ENCODE measurements around the gene SBF2. TPM values are rescaled to one million over a fixed set of nuclear protein-coding genes. Genes with fewer than 3 reads are reported as not detected.
"Not testable (repeated sequence)": the region's sequence is repeated elsewhere in the genome, so short reads cannot be mapped to it uniquely, and the experiment has no call there.

Gene SBF2
- total and polyA plus RNA-seq, 5 donors: 10.8 to 32.2 (median 22.3) TPM

DNA sequence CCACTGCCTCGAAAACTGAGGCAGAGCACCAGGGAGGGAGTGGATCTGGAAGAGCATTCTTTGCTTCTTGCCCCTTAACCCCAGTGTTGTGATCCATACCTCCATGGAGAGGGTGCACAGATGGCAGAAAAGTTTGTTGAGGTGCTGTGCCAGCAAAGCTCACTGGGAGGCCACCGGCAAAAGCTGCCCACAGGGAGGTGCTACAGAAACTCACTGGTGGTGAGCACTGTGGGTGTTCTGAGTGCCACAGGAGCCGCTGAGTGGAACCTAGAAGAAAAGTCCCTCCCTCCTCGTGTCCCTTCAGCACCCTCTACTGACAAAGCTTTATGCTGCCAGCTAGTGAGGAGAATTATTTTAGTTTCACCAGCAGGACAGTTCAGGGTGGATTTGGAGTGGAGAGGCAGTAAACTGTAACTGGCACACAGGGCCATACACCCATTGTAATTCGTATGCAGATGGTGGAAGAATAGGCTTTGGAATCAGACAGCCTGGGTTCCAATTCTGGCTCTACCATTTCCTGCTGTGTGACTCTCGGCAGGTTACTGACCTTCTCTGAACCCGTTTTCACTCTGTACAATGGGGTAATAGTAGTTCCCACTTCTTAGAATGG, 545.6 kb downstream of the SBF2 start:
- no peak overlapping the region for H3K27ac ChIP-seq (ENCODE audit: low read length)
- ATAC-seq: peak; percentile 87 to 91
- intact Hi-C loops (cut with DNase I): loop anchor here in 2 of 4 donors (5.0 kb wide), 1 partner anchor 136 kb away; no protein-coding TSS in a partner anchor
- WGBS: 46% methylated on average over 7 of the region's 7 CpGs
- H3K9me3 ChIP-seq (ENCODE audit: control insufficient read depth, low read length): no peaks in the 10 kb centered on the region
- peak; percentile 52 to 72 (median 70) for DNase-seq
- H3K4me1 ChIP-seq (ENCODE audit: control insufficient read depth, insufficient read depth, low read length): peaks cover 2% of the 10 kb centered on the region
- H3K4me3 ChIP-seq (ENCODE audit: low read length): no peak overlapping the region
- no peaks in the 10 kb centered on the region for H3K27me3 ChIP-seq (ENCODE audit: control insufficient read depth, insufficient read depth)

DNA sequence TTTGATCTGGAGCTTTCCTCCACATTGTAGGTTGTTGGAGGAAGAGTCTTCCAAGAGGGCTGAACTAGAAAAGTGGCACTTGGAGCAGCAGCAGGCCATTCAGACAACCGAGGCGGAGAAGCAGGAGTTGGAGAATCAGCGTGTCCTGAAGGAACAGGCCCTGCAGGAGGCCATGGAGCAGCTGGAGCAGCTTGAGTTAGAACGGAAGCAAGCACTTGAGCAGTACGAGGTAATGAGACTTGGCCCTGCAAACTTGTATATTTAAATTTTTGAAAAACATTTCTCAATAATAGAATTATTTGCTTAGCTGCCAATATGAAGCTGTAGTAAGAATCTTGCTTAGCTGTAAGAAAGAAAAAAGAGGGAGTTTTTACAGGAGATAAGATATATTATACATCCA, 546.2 kb downstream of the SBF2 start:
- ATAC-seq: no peak
- Histone ChIP-seq H3K9me3 (ENCODE audit: control insufficient read depth, low read length) (no peaks in the 10 kb centered on the region), H3K4me3 (ENCODE audit: low read length) (no peak overlapping the region), H3K27me3 (ENCODE audit: control insufficient read depth, insufficient read depth) (no peaks in the 10 kb centered on the region), H3K27ac (ENCODE audit: low read length) (no peak overlapping the region), H3K4me1 (ENCODE audit: control insufficient read depth, insufficient read depth, low read length) (peaks cover 2% of the 10 kb centered on the region)
- no peak for DNase-seq
- intact Hi-C loops (cut with DNase I): loop anchor here in 2 of 4 donors (5.0 kb wide), 1 partner anchor 136 kb away; no protein-coding TSS in a partner anchor
- 75% methylated on average over 5 of the region's 5 CpGs for WGBS

- intact Hi-C loops (cut with DNase I): loop anchor here in 2 of 4 donors (5.0 kb wide), 1 partner anchor 135 kb away; no protein-coding TSS in a partner anchor
- no peaks in the 10 kb centered on the region for H3K27me3 ChIP-seq (ENCODE audit: control insufficient read depth, insufficient read depth)
- H3K4me1 ChIP-seq (ENCODE audit: control insufficient read depth, insufficient read depth, low read length): peaks cover 2% of the 10 kb centered on the region
- no peak for ATAC-seq
- no peak for DNase-seq
- no peak overlapping the region for H3K4me3 ChIP-seq (ENCODE audit: low read length)
- H3K27ac ChIP-seq (ENCODE audit: low read length): no peak overlapping the region
- H3K9me3 ChIP-seq (ENCODE audit: control insufficient read depth, low read length): no peaks in the 10 kb centered on the region
- WGBS: 73% methylated on average over 1 of the region's 1 CpG
These were observed 546.8 kb downstream of the SBF2 start for GRCh38 chr11:9747229-9747628.

GRCh38 chr11:9745411-9746211, 548.4 kb downstream of the SBF2 start:
- Histone ChIP-seq H3K27me3 (ENCODE audit: control insufficient read depth, insufficient read depth) (no peaks in the 10 kb centered on the region), H3K27ac (ENCODE audit: low read length) (no peak overlapping the region), H3K9me3 (ENCODE audit: control insufficient read depth, low read length) (no peaks in the 10 kb centered on the region), H3K4me3 (ENCODE audit: low read length) (no peak overlapping the region), H3K4me1 (ENCODE audit: control insufficient read depth, insufficient read depth, low read length) (peaks cover 2% of the 10 kb centered on the region)
- DNase-seq: no peak
- ATAC-seq: no peak
- intact Hi-C loops (cut with DNase I): loop anchor here in 2 of 4 donors (5.0 kb wide), 1 partner anchor 133 kb away; no protein-coding TSS in a partner anchor
- 77% methylated on average over 7 of the region's 7 CpGs for WGBS

- H3K4me1 ChIP-seq (ENCODE audit: control insufficient read depth, insufficient read depth, low read length); ATAC-seq; intact Hi-C loops (cut with DNase I); H3K4me3 ChIP-seq (ENCODE audit: low read length); H3K27ac ChIP-seq (ENCODE audit: low read length); H3K27me3 ChIP-seq (ENCODE audit: control insufficient read depth, insufficient read depth); H3K9me3 ChIP-seq (ENCODE audit: control insufficient read depth, low read length); DNase-seq: not testable (repeated sequence)
- WGBS: 93% methylated on average over 3 of the region's 3 CpGs
These were observed 550.5 kb downstream of the SBF2 start for GRCh38 chr11:9743512-9743911.

- intact Hi-C loops (cut with DNase I): no loop called here
- Histone ChIP-seq H3K4me1 (ENCODE audit: control insufficient read depth, insufficient read depth, low read length) (no peaks in the 10 kb centered on the region), H3K9me3 (ENCODE audit: control insufficient read depth, low read length) (no peaks in the 10 kb centered on the region), H3K4me3 (ENCODE audit: low read length) (no peak overlapping the region), H3K27me3 (ENCODE audit: control insufficient read depth, insufficient read depth) (no peaks in the 10 kb centered on the region), H3K27ac (ENCODE audit: low read length) (no peak overlapping the region)
- 86% methylated on average over 6 of the region's 6 CpGs for WGBS
- DNase-seq: no peak
- no peak for ATAC-seq
These were observed 552.8 kb downstream of the SBF2 start for GRCh38 chr11:9741260-9741659.

DNA sequence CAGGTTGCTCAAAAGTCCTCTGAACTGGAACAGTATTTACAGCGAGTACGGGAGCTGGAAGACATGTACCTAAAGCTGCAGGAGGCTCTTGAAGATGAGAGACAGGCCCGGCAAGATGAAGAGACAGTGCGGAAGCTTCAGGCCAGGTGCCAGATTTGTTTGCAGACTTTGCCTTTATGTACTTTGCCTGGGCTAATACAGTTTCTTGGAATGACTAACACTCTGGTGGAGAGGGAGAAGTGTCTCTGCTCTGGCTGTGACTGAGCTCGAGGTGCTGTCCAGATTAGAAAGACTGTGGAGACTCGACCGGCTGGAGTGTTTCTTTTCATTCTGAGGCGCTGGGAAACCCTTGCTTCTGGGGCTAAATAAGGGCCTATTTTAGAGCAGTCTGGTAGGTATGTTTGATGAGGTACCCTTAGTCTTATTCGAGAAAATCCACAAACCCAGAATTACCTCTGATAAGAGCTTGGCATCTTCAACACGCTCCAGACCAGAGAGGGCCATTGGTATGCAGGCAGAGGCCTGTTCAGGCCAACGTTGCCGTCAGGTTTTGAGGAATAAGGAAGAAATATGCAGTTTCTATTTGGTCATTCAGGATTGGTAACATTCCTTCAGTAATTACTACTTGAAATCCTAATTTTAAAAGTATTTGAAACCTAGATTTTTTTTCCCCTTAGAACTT, 553.7 kb downstream of the SBF2 start:
- ATAC-seq: peak in 1 of 2 donors; percentile 42
- intact Hi-C loops (cut with DNase I): no loop called here
- no peak for DNase-seq
- no peaks in the 10 kb centered on the region for H3K9me3 ChIP-seq (ENCODE audit: control insufficient read depth, low read length)
- no peak overlapping the region for H3K27ac ChIP-seq (ENCODE audit: low read length)
- no peaks in the 10 kb centered on the region for H3K27me3 ChIP-seq (ENCODE audit: control insufficient read depth, insufficient read depth)
- H3K4me3 ChIP-seq (ENCODE audit: low read length): no peak overlapping the region
- no peaks in the 10 kb centered on the region for H3K4me1 ChIP-seq (ENCODE audit: control insufficient read depth, insufficient read depth, low read length)
- WGBS: 75% methylated on average over 12 of the region's 12 CpGs

DNA sequence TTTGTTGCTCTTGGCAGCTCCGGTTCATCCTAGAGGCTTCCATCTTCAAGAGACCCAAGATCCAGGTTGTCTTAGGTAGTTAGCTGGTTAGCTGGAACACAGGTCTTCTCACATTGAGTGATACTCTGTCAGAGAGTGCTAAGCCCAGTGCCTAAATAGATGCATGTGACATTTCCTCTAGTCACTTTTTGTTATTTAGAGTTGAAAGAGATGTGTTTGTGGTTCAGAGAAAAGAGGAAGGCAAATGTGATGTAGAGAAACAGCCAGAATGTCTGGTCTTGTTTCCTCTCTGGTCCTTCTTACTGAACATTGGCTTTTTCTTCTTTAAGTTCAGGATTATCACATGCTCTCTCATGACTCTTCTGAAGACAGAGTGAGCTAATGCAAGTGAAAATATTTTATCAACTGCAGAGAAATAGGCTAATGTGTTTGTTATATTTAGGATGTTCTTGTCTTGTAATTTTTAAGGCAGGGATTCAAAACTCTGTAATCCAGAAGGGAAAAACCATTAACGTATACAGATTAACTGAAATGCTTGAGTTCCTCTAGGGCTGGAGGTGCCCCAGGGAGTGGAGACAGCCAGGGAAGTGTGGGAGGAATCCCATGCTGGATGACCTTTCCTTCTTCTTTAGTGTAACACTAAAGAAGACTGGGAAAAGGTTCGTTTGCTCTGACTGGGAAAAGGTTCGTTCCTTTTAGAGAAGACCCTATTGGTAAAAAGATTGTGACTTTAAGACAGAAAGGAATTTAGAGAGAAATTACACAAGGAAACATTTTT, 554.7 kb downstream of the SBF2 start:
- 58% methylated on average over 4 of the region's 4 CpGs for WGBS
- intact Hi-C loops (cut with DNase I): no loop called here

GRCh38 chr11:9738707-9739106, 555.3 kb downstream of the SBF2 start:
- WGBS: 99% methylated on average over 1 of the region's 1 CpG
- intact Hi-C loops (cut with DNase I): no loop called here
- DNase-seq (no peak), ATAC-seq (no peak)
- Histone ChIP-seq H3K4me3 (ENCODE audit: low read length) (no peak overlapping the region), H3K4me1 (ENCODE audit: control insufficient read depth, insufficient read depth, low read length) (no peaks in the 10 kb centered on the region), H3K9me3 (ENCODE audit: control insufficient read depth, low read length) (no peaks in the 10 kb centered on the region), H3K27me3 (ENCODE audit: control insufficient read depth, insufficient read depth) (no peaks in the 10 kb centered on the region), H3K27ac (ENCODE audit: low read length) (no peak overlapping the region)

More for the DNA sequence above, 554.7 kb downstream of the SBF2 start:
- no peak for ATAC-seq
- Histone ChIP-seq H3K27ac (ENCODE audit: low read length) (no peak overlapping the region), H3K4me1 (ENCODE audit: control insufficient read depth, insufficient read depth, low read length) (no peaks in the 10 kb centered on the region), H3K4me3 (ENCODE audit: low read length) (no peak overlapping the region), H3K9me3 (ENCODE audit: control insufficient read depth, low read length) (no peaks in the 10 kb centered on the region), H3K27me3 (ENCODE audit: control insufficient read depth, insufficient read depth) (no peaks in the 10 kb centered on the region)
- no peak for DNase-seq

DNA sequence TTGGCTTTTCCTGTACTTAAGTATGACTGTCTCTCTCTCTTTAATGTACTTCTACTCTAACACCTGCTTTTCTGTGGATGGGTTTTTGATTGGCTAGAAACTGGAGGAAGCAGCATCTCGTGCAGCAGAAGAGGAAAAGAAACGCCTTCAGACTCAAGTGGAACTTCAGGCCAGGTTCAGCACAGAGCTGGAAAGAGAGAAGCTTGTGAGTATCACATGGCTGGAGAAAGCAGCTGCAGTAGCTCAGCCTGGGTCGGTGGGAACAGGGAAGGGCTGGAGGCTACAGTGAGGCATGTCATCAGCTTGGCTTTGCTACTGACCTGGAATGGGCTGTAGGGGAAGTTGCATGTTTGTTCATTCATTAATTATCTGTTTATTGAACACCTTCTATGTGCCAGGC, 555.9 kb downstream of the SBF2 start:
- ATAC-seq (peak in 1 of 2 donors; percentile 38), DNase-seq (no peak)
- Histone ChIP-seq H3K4me1 (ENCODE audit: control insufficient read depth, insufficient read depth, low read length) (no peaks in the 10 kb centered on the region), H3K27me3 (ENCODE audit: control insufficient read depth, insufficient read depth) (no peaks in the 10 kb centered on the region), H3K9me3 (ENCODE audit: control insufficient read depth, low read length) (no peaks in the 10 kb centered on the region), H3K27ac (ENCODE audit: low read length) (no peak overlapping the region), H3K4me3 (ENCODE audit: low read length) (no peak overlapping the region)
- intact Hi-C loops (cut with DNase I): no loop called here
- WGBS: 37% methylated on average over 3 of the region's 3 CpGs

All from right cardiac atrium (tissue), 5 donors.